H1 (cell line): ENCODE results near the gene ATP9B. TPM values are rescaled to one million over a fixed set of nuclear protein-coding genes. Genes with fewer than 3 reads are reported as not detected.

ENCODE experiments used
- ASH2L ChIP-seq: fragments of 200-600, 300-600 bp; sonication (generic); IDR thresholded peaks from one replicate; pipeline ENCODE4 v1.7.1; 2017; ENCODE audit warnings: low read length
- BCL11A ChIP-seq, 2 experiments: IDR thresholded peaks; one replicate each; pipeline ENCODE4 v1.6.1; 2011; ENCODE audit warnings: low read depth in 2 of 2, low read length in 2 of 2, mild to moderate bottlenecking in 2 of 2
- HDAC6 ChIP-seq: IDR thresholded peaks from one replicate; pipeline ENCODE4 v1.7.1; 2012; ENCODE audit warnings: low read depth, mild to moderate bottlenecking, inconsistent platforms, low read length, moderate library complexity
- TBP ChIP-seq: IDR thresholded peaks from 2 replicates; pipeline ENCODE4 v1.6.1; 2011; ENCODE audit warnings: low read depth, low read length, improper control_type of control experiment
- polyA plus RNA-seq, 7 experiments: library from polyadenylated mRNA; depleted of rRNA in 3 of 7; stranded (reverse) in 5 of 7; unstranded in 2 of 7; fragments of >200 nt in 5 of 7; fragments of 200-250 nt in 2 of 7; gene quantifications; 1 replicate in 5 of 7; 2 replicates in 1 of 7; 4 replicates in 1 of 7; pipeline versions ENCODE4 v1.2.1 to v1.2.3, GENCODE V29; 2011 to 2013; ENCODE audit warnings: missing spikeins in 2 of 7, mixed read lengths in 2 of 7
- total RNA-seq: library from RNA; stranded (reverse); fragmentation: NEBNext Ultra II Directional; extraction: Animal tissue kit (Norgen Biotek cat#: 25700); gene quantifications from 2 replicates; pipeline ENCODE4 v1.2.1, GENCODE V29; 2021
- TF ChIP-seq, protein P1 (sequence below): IDR thresholded peaks from 2 replicates; pipeline ENCODE4 v1.6.1; 2011; ENCODE audit warnings: low read length, improper control_type of control experiment

The ATP9B gene
- total and polyA plus RNA-seq, 2 of the 8 experiments (the other 6 are each of a cell fraction or from before 2014, with no cell fraction given), result 15.1 to 21.7 TPM

GRCh38 chr18:79423211-79424007, 354.2 kb downstream of the ATP9B start (continued):
- TF ChIP-seq HDAC6, result no peak
- TF ChIP-seq, protein P1, sequence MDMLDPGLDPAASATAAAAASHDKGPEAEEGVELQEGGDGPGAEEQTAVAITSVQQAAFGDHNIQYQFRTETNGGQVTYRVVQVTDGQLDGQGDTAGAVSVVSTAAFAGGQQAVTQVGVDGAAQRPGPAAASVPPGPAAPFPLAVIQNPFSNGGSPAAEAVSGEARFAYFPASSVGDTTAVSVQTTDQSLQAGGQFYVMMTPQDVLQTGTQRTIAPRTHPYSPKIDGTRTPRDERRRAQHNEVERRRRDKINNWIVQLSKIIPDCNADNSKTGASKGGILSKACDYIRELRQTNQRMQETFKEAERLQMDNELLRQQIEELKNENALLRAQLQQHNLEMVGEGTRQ, result no peak
- TF ChIP-seq BCL11A (IDR thresholded peaks at IDR 0.05; ENCODE audit: low read depth in 2 of 2, low read length in 2 of 2), result no peak
- TF ChIP-seq TBP, result no peak
- no peak for TF ChIP-seq ASH2L
- TF ChIP-seq, all 59 proteins: peak for 0
